Astrocyte (in vitro differentiated cells and primary cell): ENCODE measurements around the gene TCEANC.
"Not testable (repeated sequence)": the region's sequence is repeated elsewhere in the genome, so short reads cannot be mapped to it uniquely, and the experiment has no call there.

Source experiments
- EZH2 ChIP-seq: IDR thresholded peaks from 2 replicates; pipeline ENCODE4 v1.6.1; 2012; ENCODE audit warnings: mild to moderate bottlenecking, low read length, inconsistent platforms; ENCODE audit not compliant: insufficient read depth
- TF ChIP-seq, protein P1 (sequence below): IDR thresholded peaks from 2 replicates; pipeline ENCODE4 v1.5.1; 2011; ENCODE audit warnings: low read depth, mild to moderate bottlenecking, inconsistent platforms, low read length, moderate library complexity; ENCODE audit not compliant: insufficient read depth

DNA sequence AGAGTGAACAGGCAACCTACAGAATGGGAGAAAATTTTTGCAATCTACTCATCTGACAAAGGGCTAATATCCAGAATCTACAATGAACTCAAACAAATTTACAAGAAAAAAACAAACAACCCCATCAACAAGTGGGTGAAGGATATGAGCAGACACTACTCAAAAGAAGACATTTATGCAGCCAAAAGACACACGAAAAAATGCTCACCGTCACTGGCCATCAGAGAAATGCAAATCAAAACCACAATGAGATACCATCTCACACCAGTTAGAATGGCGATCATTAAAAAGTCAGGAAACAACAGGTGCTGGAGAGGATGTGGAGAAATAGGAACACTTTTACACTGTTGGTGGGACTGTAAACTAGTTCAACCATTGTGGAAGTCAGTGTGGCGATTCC is 11.3 kb upstream of the TCEANC start:
- TF ChIP-seq, protein P1, sequence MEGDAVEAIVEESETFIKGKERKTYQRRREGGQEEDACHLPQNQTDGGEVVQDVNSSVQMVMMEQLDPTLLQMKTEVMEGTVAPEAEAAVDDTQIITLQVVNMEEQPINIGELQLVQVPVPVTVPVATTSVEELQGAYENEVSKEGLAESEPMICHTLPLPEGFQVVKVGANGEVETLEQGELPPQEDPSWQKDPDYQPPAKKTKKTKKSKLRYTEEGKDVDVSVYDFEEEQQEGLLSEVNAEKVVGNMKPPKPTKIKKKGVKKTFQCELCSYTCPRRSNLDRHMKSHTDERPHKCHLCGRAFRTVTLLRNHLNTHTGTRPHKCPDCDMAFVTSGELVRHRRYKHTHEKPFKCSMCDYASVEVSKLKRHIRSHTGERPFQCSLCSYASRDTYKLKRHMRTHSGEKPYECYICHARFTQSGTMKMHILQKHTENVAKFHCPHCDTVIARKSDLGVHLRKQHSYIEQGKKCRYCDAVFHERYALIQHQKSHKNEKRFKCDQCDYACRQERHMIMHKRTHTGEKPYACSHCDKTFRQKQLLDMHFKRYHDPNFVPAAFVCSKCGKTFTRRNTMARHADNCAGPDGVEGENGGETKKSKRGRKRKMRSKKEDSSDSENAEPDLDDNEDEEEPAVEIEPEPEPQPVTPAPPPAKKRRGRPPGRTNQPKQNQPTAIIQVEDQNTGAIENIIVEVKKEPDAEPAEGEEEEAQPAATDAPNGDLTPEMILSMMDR = not testable (repeated sequence)
- not testable (repeated sequence) for TF ChIP-seq EZH2
